HEK293 (cell line): ENCODE data around the gene PKMYT1.

Experiments used
- CTCF ChIA-PET: fragments of 350-600 bp; formaldehyde crosslinking; extraction: SDS; loops from one replicate; lab custom pipeline; 2021; ENCODE audit warnings: antibody characterized with exemption; lab: Yijun Ruan, JAX
- POLR2A ChIA-PET: fragments of 300-600 bp; formaldehyde crosslinking; extraction: SDS; loops from one replicate; lab custom pipeline; 2020; ENCODE audit warnings: antibody characterized with exemption, inconsistent platforms; lab: Yijun Ruan, JAX
- H3K27ac ChIP-seq: fragments of 200-500 bp; sonication (Bioruptor generic); 2 replicates; pipeline ENCODE4 v1.5.1; 2014; ENCODE audit warnings: low read depth, low read length, control low read depth, inconsistent platforms; ENCODE audit errors: extremely low read depth
- H3K36me3 ChIP-seq, 2 experiments: fragments of 200-500 bp in 1 of 2; sonication (Bioruptor generic) in 1 of 2; 1 replicate in 1 of 2; 2 replicates in 1 of 2; pipeline ENCODE4 v1.5.1; 2014 to 2017; ENCODE audit warnings: inconsistent platforms in 2 of 2, low read length in 2 of 2; ENCODE audit not compliant: control insufficient read depth in 2 of 2, insufficient read depth in 1 of 2
- H3K4me1 ChIP-seq: fragments of 200-500 bp; sonication (Bioruptor generic); 2 replicates; pipeline ENCODE4 v1.5.1; 2014; ENCODE audit warnings: mild to moderate bottlenecking, low read length, inconsistent platforms; ENCODE audit not compliant: control insufficient read depth, insufficient read depth
- H3K4me3 ChIP-seq: 2 replicates; pipeline ENCODE4 v1.5.1; 2011; ENCODE audit warnings: low read depth, mild to moderate bottlenecking, control low read depth, low read length, moderate library complexity
- H3K9me3 ChIP-seq: fragments of 200-500 bp; sonication (Bioruptor generic); 2 replicates; pipeline ENCODE4 v1.5.1; 2014; ENCODE audit warnings: low read depth, low read length, inconsistent platforms; ENCODE audit not compliant: control insufficient read depth, insufficient read depth
- FEZF1 ChIP-seq: fragments of 450-650 bp; formaldehyde crosslinking; IDR thresholded peaks from 2 replicates; pipeline ENCODE4 v1.5.1; 2016; ENCODE audit warnings: missing biosample characterization, missing genetic modification characterization
- GLIS1 ChIP-seq: fragments of 450-650 bp; formaldehyde crosslinking; IDR thresholded peaks from 2 replicates; pipeline ENCODE4 v1.5.1; 2016; ENCODE audit warnings: missing biosample characterization, missing genetic modification characterization
- GLIS2 ChIP-seq: fragments of 450-650 bp; formaldehyde crosslinking; IDR thresholded peaks from 2 replicates; pipeline ENCODE4 v1.5.1; 2016; ENCODE audit warnings: missing biosample characterization, missing genetic modification characterization
- HIC1 ChIP-seq: fragments of 450-650 bp; formaldehyde crosslinking; IDR thresholded peaks from 2 replicates; pipeline ENCODE4 v1.5.1; 2016; ENCODE audit warnings: missing biosample characterization, missing genetic modification characterization
- IKZF3 ChIP-seq: fragments of 450-650 bp; IDR thresholded peaks from 2 replicates; pipeline ENCODE4 v1.5.0; 2018; ENCODE audit warnings: missing biosample characterization, mild to moderate bottlenecking, missing genetic modification characterization, moderate library complexity
- OSR2 ChIP-seq: fragments of 450-650 bp; formaldehyde crosslinking; IDR thresholded peaks from 2 replicates; pipeline ENCODE4 v1.5.1; 2016; ENCODE audit warnings: missing biosample characterization, missing genetic modification characterization
- PATZ1 ChIP-seq: fragments of 450-650 bp; formaldehyde crosslinking; IDR thresholded peaks from 2 replicates; pipeline ENCODE4 v1.5.1; 2016; ENCODE audit warnings: missing biosample characterization, missing genetic modification characterization
- PRDM6 ChIP-seq: fragments of 450-650 bp; formaldehyde crosslinking; IDR thresholded peaks from 2 replicates; pipeline ENCODE4 v1.5.1; 2017; ENCODE audit warnings: missing biosample characterization, missing genetic modification characterization
- REST ChIP-seq: fragments of 450-650 bp; formaldehyde crosslinking; IDR thresholded peaks from 2 replicates; pipeline ENCODE4 v1.5.1; 2016; ENCODE audit warnings: missing biosample characterization, missing genetic modification characterization
- YY1 ChIP-seq: fragments of 450-650 bp; formaldehyde crosslinking; IDR thresholded peaks from 2 replicates; pipeline ENCODE4 v1.5.1; 2018; ENCODE audit warnings: missing biosample characterization, missing genetic modification characterization
- ZBTB17 ChIP-seq: fragments of 450-650 bp; formaldehyde crosslinking; IDR thresholded peaks from 2 replicates; pipeline ENCODE4 v1.5.1; 2016; ENCODE audit warnings: missing biosample characterization, missing genetic modification characterization
- ZBTB48 ChIP-seq: fragments of 450-650 bp; formaldehyde crosslinking; IDR thresholded peaks from 2 replicates; pipeline ENCODE4 v1.5.1; 2016; ENCODE audit warnings: missing biosample characterization, missing genetic modification characterization
- ZEB2 ChIP-seq: fragments of 450-650 bp; formaldehyde crosslinking; IDR thresholded peaks from 2 replicates; pipeline ENCODE4 v1.5.1; 2016; ENCODE audit warnings: missing biosample characterization, missing genetic modification characterization
- ZFP69B ChIP-seq: fragments of 450-650 bp; formaldehyde crosslinking; IDR thresholded peaks from 2 replicates; pipeline ENCODE4 v1.5.1; 2016; ENCODE audit warnings: missing biosample characterization, missing genetic modification characterization
- ZNF112 ChIP-seq: fragments of 450-650 bp; formaldehyde crosslinking; IDR thresholded peaks from 2 replicates; pipeline ENCODE4 v1.5.0; 2017; ENCODE audit warnings: missing biosample characterization, missing genetic modification characterization
- ZNF155 ChIP-seq: fragments of 450-650 bp; formaldehyde crosslinking; IDR thresholded peaks from 2 replicates; pipeline ENCODE4 v1.5.1; 2016; ENCODE audit warnings: missing biosample characterization, missing genetic modification characterization
- ZNF214 ChIP-seq: fragments of 450-650 bp; formaldehyde crosslinking; IDR thresholded peaks from 2 replicates; pipeline ENCODE4 v1.5.1; 2017; ENCODE audit warnings: missing biosample characterization, mild to moderate bottlenecking, missing genetic modification characterization, borderline replicate concordance
- ZNF324 ChIP-seq: fragments of 450-650 bp; formaldehyde crosslinking; IDR thresholded peaks from 2 replicates; pipeline ENCODE4 v1.5.1; 2016; ENCODE audit warnings: missing biosample characterization, missing genetic modification characterization
- ZNF423 ChIP-seq: fragments of 450-650 bp; formaldehyde crosslinking; IDR thresholded peaks from 2 replicates; pipeline ENCODE4 v1.5.1; 2016; ENCODE audit warnings: missing biosample characterization, missing genetic modification characterization
- ZNF488 ChIP-seq: fragments of 450-650 bp; formaldehyde crosslinking; IDR thresholded peaks from 2 replicates; pipeline ENCODE4 v1.5.1; 2016; ENCODE audit warnings: missing biosample characterization, missing genetic modification characterization
- ZNF514 ChIP-seq: fragments of 450-650 bp; formaldehyde crosslinking; IDR thresholded peaks from 2 replicates; pipeline ENCODE4 v1.5.1; 2016; ENCODE audit warnings: missing biosample characterization, missing genetic modification characterization
- ZNF596 ChIP-seq: fragments of 450-650 bp; IDR thresholded peaks from 2 replicates; pipeline ENCODE4 v1.5.0; 2018; ENCODE audit warnings: missing biosample characterization, mild to moderate bottlenecking, missing genetic modification characterization, moderate library complexity
- ZNF600 ChIP-seq: fragments of 450-650 bp; formaldehyde crosslinking; IDR thresholded peaks from 2 replicates; pipeline ENCODE4 v1.5.1; 2016; ENCODE audit warnings: missing biosample characterization, missing genetic modification characterization
- ZNF837 ChIP-seq: fragments of 450-650 bp; formaldehyde crosslinking; IDR thresholded peaks from 2 replicates; pipeline ENCODE4 v1.5.1; 2016; ENCODE audit warnings: missing biosample characterization, missing genetic modification characterization
- ZSCAN30 ChIP-seq: fragments of 450-650 bp; IDR thresholded peaks from 2 replicates; pipeline ENCODE4 v1.5.1; 2018; ENCODE audit warnings: missing biosample characterization, mild to moderate bottlenecking, missing genetic modification characterization, moderate library complexity

Gene PKMYT1

GRCh38 chr16:2973605-2974318 lies 6.5 kb downstream of the PKMYT1 start (continued):
- TF ChIP-seq HIC1 (tag by site-specific recombination) (0 out of 2 replicates have a peak, but pooled peaks have one; percentile 13), ZFP69B (tag by site-specific recombination) (0 out of 2 replicates have a peak, but pooled peaks have one; percentile 40), ZBTB48 (tag by site-specific recombination) (peak; percentile 77; the same call in 1 of the 2 replicates), ZNF155 (no peak), ZNF514 (tag by site-specific recombination) (no peak)

- Histone ChIP-seq H3K4me1 (peaks cover 9% of the 10 kb centered on the region), H3K36me3 (peaks cover 0 to 73% of the 10 kb centered on the region in 2 experiments; a peak in 1 of 3 replicates), H3K4me3 (no peak overlapping the region), H3K9me3 (no peaks in the 10 kb centered on the region), H3K27ac (peak overlapping the region; percentile 45; the same call in 1 of the 2 replicates)
- POLR2A ChIA-PET: interaction anchor here (0.6 to 2.5 kb wide), 7 partner anchors 8 to 90 kb away, joined by 3 to 17 read pairs (median 4); partner anchors contain the start of genes FLYWCH2, HCFC1R1 and TNFRSF12A
- CTCF ChIA-PET: no interaction called here
- peak; percentile 95 for TF ChIP-seq ZSCAN30
- TF ChIP-seq ZNF214 (tag by site-specific recombination): no peak
- TF ChIP-seq PRDM6: no peak
- TF ChIP-seq PATZ1 (tag by site-specific recombination): peak; percentile 39
- TF ChIP-seq ZNF488: no peak
- no peak for TF ChIP-seq ZNF596 (tag by site-specific recombination)
- no peak for TF ChIP-seq ZNF112 (tag by site-specific recombination)
- TF ChIP-seq ZNF423 (tag by site-specific recombination): 0 out of 2 replicates have a peak, but pooled peaks have one; percentile 7
- TF ChIP-seq ZNF837 (tag by site-specific recombination): 0 out of 2 replicates have a peak, but pooled peaks have one; percentile 53
- TF ChIP-seq IKZF3: peak; percentile 65; the same call in 1 of the 2 replicates
- TF ChIP-seq YY1 (tag by site-specific recombination): no peak
- peak; percentile 41; the same call in 1 of the 2 replicates for TF ChIP-seq ZEB2 (tag by site-specific recombination)
- TF ChIP-seq GLIS1 (tag by site-specific recombination): peak; percentile 69
- TF ChIP-seq REST (tag by site-specific recombination): peak; percentile 38; the same call in 1 of the 2 replicates
- TF ChIP-seq ZNF600 (tag by site-specific recombination): peak; percentile 76
- TF ChIP-seq FEZF1 (tag by site-specific recombination): 0 out of 2 replicates have a peak, but pooled peaks have one; percentile 18
- peak; percentile 52; the same call in 1 of the 2 replicates for TF ChIP-seq ZBTB17 (tag by site-specific recombination)
- TF ChIP-seq OSR2 (tag by site-specific recombination): peak; percentile 36
- TF ChIP-seq ZNF324 (tag by site-specific recombination): no peak
- 0 out of 2 replicates have a peak, but pooled peaks have one; percentile 26 for TF ChIP-seq GLIS2 (tag by site-specific recombination)
Observed at GRCh38 chr16:2973093-2973492, 7.2 kb downstream of the PKMYT1 start.
